ENCODE data around the gene MEGF6. TPM values are rescaled to one million over a fixed set of nuclear protein-coding genes. Genes with fewer than 3 reads are reported as not detected.
"Not testable (repeated sequence)": the region's sequence is repeated elsewhere in the genome, so short reads cannot be mapped to it uniquely, and the experiment has no call there.

The MEGF6 gene
- total and polyA plus RNA-seq, 4 donors: 53.7 to 332 (median 157) TPM

DNA sequence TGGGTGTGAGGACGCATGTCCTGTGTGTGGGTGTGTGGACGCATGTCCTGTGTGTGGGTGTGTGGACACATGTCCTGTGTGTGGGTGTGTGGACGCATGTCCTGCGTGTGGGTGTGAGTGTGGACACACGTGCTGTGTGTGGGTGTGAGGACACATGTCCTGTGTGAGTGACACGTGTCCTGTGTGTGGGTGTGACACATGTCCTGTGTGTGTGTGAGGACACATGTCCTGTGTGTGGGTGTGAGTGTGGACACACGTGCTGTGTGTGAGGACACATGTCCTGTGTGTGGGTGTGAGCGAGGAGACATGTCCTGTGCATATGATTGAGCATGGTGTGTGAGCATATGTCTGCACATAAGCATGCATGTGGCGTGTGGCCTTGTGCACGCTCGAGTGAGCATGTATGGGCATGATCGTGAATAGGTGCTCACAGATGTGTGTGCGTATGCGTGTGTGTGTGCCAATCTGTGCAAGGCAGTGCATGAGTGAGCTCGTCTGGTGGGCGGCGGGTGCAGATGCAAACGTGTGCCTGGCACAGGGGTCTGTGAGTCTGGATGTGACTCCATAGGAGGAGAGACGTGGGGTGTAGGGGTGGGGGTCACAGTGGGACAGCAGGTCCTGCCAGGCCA lies 25.3 kb downstream of the MEGF6 start:
- intact Hi-C loops (cut with DNase I): no loop called here
- no peak for DNase-seq
- WGBS, 2 donors: 90 to 92% methylated on average over 19 of the region's 19 CpGs

DNA sequence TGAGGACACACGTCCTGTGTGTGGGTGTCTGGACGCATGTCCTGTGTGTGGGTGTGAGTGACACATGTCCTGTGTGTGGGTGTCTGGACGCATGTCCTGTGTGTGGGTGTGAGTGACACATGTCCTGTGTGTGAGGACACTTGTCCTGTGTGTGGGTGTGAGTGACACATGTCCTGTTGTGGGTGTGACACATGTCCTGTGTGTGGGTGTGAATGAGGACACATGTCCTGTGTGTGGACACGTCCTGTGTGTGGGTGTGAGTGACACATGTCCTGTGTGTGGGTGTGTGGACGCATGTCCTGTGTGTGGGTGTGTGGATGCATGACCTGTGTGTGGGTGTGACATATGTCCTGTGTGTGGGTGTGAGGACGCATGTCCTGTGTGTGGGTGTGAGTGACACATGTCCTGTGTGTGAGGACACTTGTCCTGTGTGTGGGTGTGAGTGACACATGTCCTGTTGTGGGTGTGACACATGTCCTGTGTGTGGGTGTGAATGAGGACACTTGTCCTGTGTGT lies 25.9 kb downstream of the MEGF6 start:
- WGBS, 2 donors: 70 to 71% methylated on average over 6 of the region's 6 CpGs
- H3K27me3 ChIP-seq (ENCODE audit: control insufficient read depth in 1 of 2, insufficient read depth in 2 of 2, low read length in 1 of 2); H3K27ac ChIP-seq (ENCODE audit: low read depth in 1 of 2, low read length in 2 of 2); H3K4me1 ChIP-seq (ENCODE audit: control insufficient read depth in 1 of 2, insufficient read depth in 2 of 2, low read length in 2 of 2); H3K4me3 ChIP-seq (ENCODE audit: low read length in 2 of 2); H3K9me3 ChIP-seq (ENCODE audit: control insufficient read depth, low read length); ATAC-seq (ENCODE audit: low FRiP score); H3K36me3 ChIP-seq (ENCODE audit: control insufficient read depth in 1 of 2, insufficient read depth in 2 of 2, low read length in 1 of 2); intact Hi-C loops (cut with DNase I); DNase-seq: not testable (repeated sequence)

More for the DNA sequence above, 25.3 kb downstream of the MEGF6 start:
- Histone ChIP-seq H3K4me3 (ENCODE audit: low read length in 2 of 2) (no peak overlapping the region), H3K27me3 (ENCODE audit: control insufficient read depth in 1 of 2, insufficient read depth in 2 of 2, low read length in 1 of 2) (no peaks in the 10 kb centered on the region), H3K9me3 (ENCODE audit: control insufficient read depth, low read length) (no peaks in the 10 kb centered on the region), H3K36me3 (ENCODE audit: control insufficient read depth in 1 of 2, insufficient read depth in 2 of 2, low read length in 1 of 2) (no peaks in the 10 kb centered on the region), H3K4me1 (ENCODE audit: control insufficient read depth in 1 of 2, insufficient read depth in 2 of 2, low read length in 2 of 2) (no peaks in the 10 kb centered on the region), H3K27ac (ENCODE audit: low read depth in 1 of 2, low read length in 2 of 2) (no peak overlapping the region)
- ATAC-seq (ENCODE audit: low FRiP score): no peak

DNA sequence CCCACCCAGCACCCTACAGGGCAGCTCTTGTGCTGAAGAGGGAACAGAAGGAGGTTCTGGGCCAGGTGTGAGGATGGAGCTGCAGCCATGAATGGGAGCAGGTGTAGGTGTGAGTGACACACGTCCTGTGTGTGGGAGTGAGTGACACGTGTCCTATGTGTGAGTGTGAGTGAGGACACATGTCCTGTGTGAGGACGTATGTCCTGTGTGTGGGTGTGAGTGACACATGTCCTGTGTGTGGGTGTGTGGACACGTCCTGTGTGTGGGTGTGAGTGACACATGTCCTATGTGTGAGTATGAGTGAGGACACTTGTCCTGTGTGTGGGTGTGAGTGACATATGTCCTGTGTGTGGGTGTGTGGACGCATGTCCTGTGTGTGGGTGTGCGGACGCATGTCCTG lies 26.4 kb downstream of the MEGF6 start:
- Histone ChIP-seq H3K9me3 (ENCODE audit: control insufficient read depth, low read length) (no peaks in the 10 kb centered on the region), H3K27ac (ENCODE audit: low read depth in 1 of 2, low read length in 2 of 2) (no peak overlapping the region), H3K27me3 (ENCODE audit: control insufficient read depth in 1 of 2, insufficient read depth in 2 of 2, low read length in 1 of 2) (no peaks in the 10 kb centered on the region), H3K4me1 (ENCODE audit: control insufficient read depth in 1 of 2, insufficient read depth in 2 of 2, low read length in 2 of 2) (no peaks in the 10 kb centered on the region), H3K36me3 (ENCODE audit: control insufficient read depth in 1 of 2, insufficient read depth in 2 of 2, low read length in 1 of 2) (no peaks in the 10 kb centered on the region), H3K4me3 (ENCODE audit: low read length in 2 of 2) (no peak overlapping the region)
- WGBS, 2 donors: 88 to 89% methylated on average over 7 of the region's 7 CpGs
- ATAC-seq (ENCODE audit: low FRiP score) (no peak), DNase-seq (no peak)
- intact Hi-C loops (cut with DNase I): no loop called here

DNA sequence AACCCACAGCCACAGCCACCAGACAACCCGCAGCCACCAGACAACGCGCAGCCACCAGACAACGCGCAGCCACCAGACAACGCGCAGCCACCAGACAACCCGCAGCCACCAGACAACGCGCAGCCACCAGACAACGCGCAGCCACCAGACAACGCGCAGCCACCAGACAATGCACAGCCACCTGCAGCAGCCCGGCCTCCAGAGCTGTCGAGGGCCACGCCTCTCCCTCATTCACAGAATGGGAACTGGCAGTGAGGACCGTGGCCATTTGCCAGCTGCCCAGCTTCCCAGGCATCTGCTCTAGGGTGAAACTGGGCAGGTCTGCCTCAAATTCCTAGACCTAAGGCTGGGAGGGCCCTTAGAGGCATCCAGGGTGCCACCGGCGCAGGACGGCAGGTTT lies 27.6 kb downstream of the MEGF6 start:
- DNase-seq; H3K4me1 ChIP-seq (ENCODE audit: control insufficient read depth in 1 of 2, insufficient read depth in 2 of 2, low read length in 2 of 2); H3K9me3 ChIP-seq (ENCODE audit: control insufficient read depth, low read length); H3K27ac ChIP-seq (ENCODE audit: low read depth in 1 of 2, low read length in 2 of 2); H3K27me3 ChIP-seq (ENCODE audit: control insufficient read depth in 1 of 2, insufficient read depth in 2 of 2, low read length in 1 of 2); H3K4me3 ChIP-seq (ENCODE audit: low read length in 2 of 2); ATAC-seq (ENCODE audit: low FRiP score); H3K36me3 ChIP-seq (ENCODE audit: control insufficient read depth in 1 of 2, insufficient read depth in 2 of 2, low read length in 1 of 2); intact Hi-C loops (cut with DNase I): not testable (repeated sequence)
- WGBS, 2 donors: 59 to 68% methylated on average over 18 to 19 of the region's 21 CpGs

DNA sequence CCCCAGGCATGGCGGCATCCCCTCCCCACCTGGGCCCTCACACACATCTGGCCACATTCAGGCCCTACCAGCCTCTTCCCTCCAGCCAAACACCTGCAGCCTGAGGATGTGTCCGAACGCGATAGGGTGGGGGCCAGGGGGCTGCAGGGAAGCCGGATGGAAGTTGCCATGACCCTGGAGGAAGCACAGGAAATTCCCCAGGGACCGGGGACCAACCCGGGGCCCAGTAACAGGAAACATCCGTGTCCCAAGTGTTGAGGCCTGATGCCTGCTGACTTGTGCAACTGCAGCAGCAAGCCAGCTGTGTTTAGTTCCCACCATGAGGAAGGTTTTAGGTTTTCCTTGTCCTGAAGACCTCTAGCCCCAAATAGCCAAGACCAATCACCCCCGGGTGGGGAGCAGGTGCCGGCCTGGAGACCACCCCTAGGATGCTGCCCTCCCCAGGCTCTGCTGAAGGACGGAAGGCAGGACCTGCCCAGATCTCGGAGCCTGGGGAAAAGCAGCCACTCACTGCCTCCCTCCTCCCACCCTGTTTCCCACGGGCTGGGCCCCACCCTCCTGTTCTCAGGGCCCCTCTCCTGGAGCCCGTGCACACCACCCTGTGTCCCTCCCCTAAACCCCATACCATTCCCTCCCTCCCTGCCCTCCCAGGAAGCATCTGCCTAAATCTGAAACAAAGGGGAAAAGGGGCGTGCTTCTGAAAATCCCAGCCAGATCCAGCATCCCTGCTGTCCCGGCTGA lies 29.8 kb downstream of the MEGF6 start:
- no peak overlapping the region for H3K27ac ChIP-seq (ENCODE audit: low read depth in 1 of 2, low read length in 2 of 2)
- DNase-seq: no peak

DNA sequence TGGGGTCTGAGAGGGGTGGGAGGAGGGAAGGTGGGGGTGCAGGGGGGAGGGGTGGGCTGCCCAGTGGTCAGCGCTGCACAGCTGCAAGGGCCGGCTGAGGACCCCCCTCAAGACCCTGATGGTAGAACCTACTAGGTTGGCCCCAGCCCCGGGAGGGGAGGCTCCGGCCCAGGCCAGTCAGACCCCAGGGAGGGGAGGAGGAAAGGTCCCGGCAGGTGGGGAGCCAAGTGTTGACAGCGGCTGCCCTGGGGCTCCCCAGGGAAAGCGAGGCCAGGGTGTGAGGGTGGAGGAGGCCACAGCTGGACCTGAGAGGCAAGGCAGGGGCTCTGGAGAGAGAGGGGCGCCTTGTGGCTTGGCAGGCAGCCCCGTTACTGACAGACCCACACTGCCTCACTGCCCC lies 31.1 kb downstream of the MEGF6 start:
- intact Hi-C loops (cut with DNase I): no loop called here
- 83 to 85% methylated on average over 8 to 9 of the region's 9 CpGs for WGBS, 2 donors

More for the DNA sequence above, 29.8 kb downstream of the MEGF6 start:
- H3K9me3 ChIP-seq (ENCODE audit: control insufficient read depth, low read length): no peaks in the 10 kb centered on the region
- no peaks in the 10 kb centered on the region for H3K4me1 ChIP-seq (ENCODE audit: control insufficient read depth in 1 of 2, insufficient read depth in 2 of 2, low read length in 2 of 2)
- no peak for ATAC-seq (ENCODE audit: low FRiP score)
- H3K36me3 ChIP-seq (ENCODE audit: control insufficient read depth in 1 of 2, insufficient read depth in 2 of 2, low read length in 1 of 2): no peaks in the 10 kb centered on the region
- 61 to 71% methylated on average over 14 to 16 of the region's 16 CpGs for WGBS, 2 donors
- H3K4me3 ChIP-seq (ENCODE audit: low read length in 2 of 2): no peak overlapping the region
- intact Hi-C loops (cut with DNase I): no loop called here
- H3K27me3 ChIP-seq (ENCODE audit: control insufficient read depth in 1 of 2, insufficient read depth in 2 of 2, low read length in 1 of 2): no peaks in the 10 kb centered on the region

DNA sequence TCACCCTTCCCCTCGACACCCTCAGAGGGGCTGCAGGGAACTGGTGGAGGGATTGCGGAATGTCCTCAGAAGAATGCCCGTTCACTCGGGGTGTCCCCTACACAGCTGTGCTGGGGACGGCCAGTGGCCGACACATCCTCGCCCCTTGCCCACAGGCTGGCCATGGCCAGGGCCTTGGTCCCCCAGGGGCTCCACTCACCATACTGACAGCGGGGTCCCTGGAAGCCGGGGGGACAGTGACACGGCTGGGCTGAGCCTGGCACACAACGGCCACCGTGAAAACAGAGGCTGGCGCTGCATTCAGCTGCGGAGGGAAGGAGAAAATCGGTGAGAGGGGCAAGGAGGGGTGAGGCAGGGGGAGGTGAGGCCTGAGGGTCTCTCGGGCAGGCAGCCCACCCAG lies 31.7 kb downstream of the MEGF6 start:
- Histone ChIP-seq H3K36me3 (ENCODE audit: control insufficient read depth in 1 of 2, insufficient read depth in 2 of 2, low read length in 1 of 2) (no peaks in the 10 kb centered on the region), H3K9me3 (ENCODE audit: control insufficient read depth, low read length) (no peaks in the 10 kb centered on the region), H3K27me3 (ENCODE audit: control insufficient read depth in 1 of 2, insufficient read depth in 2 of 2, low read length in 1 of 2) (no peaks in the 10 kb centered on the region), H3K4me1 (ENCODE audit: control insufficient read depth in 1 of 2, insufficient read depth in 2 of 2, low read length in 2 of 2) (no peaks in the 10 kb centered on the region), H3K4me3 (ENCODE audit: low read length in 2 of 2) (no peak overlapping the region), H3K27ac (ENCODE audit: low read depth in 1 of 2, low read length in 2 of 2) (no peak overlapping the region)
- intact Hi-C loops (cut with DNase I): no loop called here
- DNase-seq (no peak), ATAC-seq (ENCODE audit: low FRiP score) (no peak)
- WGBS, 2 donors: 93 to 96% methylated on average over 16 of the region's 16 CpGs

More for the DNA sequence above, 31.1 kb downstream of the MEGF6 start:
- H3K27me3 ChIP-seq (ENCODE audit: control insufficient read depth in 1 of 2, insufficient read depth in 2 of 2, low read length in 1 of 2): no peaks in the 10 kb centered on the region
- H3K9me3 ChIP-seq (ENCODE audit: control insufficient read depth, low read length): no peaks in the 10 kb centered on the region
- H3K36me3 ChIP-seq (ENCODE audit: control insufficient read depth in 1 of 2, insufficient read depth in 2 of 2, low read length in 1 of 2): no peaks in the 10 kb centered on the region
- no peaks in the 10 kb centered on the region for H3K4me1 ChIP-seq (ENCODE audit: control insufficient read depth in 1 of 2, insufficient read depth in 2 of 2, low read length in 2 of 2)
- H3K27ac ChIP-seq (ENCODE audit: low read depth in 1 of 2, low read length in 2 of 2): no peak overlapping the region
- no peak overlapping the region for H3K4me3 ChIP-seq (ENCODE audit: low read length in 2 of 2)
- ATAC-seq (ENCODE audit: low FRiP score): no peak
- no peak for DNase-seq

DNA sequence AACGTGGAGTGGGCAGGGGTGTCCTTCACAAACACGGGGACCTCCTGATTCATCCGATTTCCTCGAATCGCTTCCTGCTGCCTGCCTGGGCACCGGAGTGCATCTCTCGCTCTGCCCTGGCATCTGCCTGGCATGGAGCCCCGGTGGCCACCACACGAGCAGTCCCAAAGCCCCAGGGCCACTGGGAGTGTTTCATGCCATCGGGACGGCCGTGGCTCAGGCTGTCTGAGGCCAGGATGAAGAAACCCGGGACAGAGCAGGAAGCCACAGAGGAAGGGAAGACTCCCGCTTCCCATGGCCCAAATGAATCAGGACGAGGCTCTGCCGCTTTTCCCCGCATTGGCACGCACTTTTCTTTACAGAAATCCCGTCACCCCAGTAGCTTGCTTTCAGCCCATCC lies 32.4 kb downstream of the MEGF6 start:
- ATAC-seq (ENCODE audit: low FRiP score): no peak
- Histone ChIP-seq H3K4me3 (ENCODE audit: low read length in 2 of 2) (no peak overlapping the region), H3K9me3 (ENCODE audit: control insufficient read depth, low read length) (no peaks in the 10 kb centered on the region), H3K4me1 (ENCODE audit: control insufficient read depth in 1 of 2, insufficient read depth in 2 of 2, low read length in 2 of 2) (no peaks in the 10 kb centered on the region), H3K27me3 (ENCODE audit: control insufficient read depth in 1 of 2, insufficient read depth in 2 of 2, low read length in 1 of 2) (no peaks in the 10 kb centered on the region), H3K36me3 (ENCODE audit: control insufficient read depth in 1 of 2, insufficient read depth in 2 of 2, low read length in 1 of 2) (no peaks in the 10 kb centered on the region), H3K27ac (ENCODE audit: low read depth in 1 of 2, low read length in 2 of 2) (no peak overlapping the region)
- no peak for DNase-seq
- intact Hi-C loops (cut with DNase I): no loop called here
- whole genome bisulfite sequencing, 2 donors: 88 to 90% methylated on average over 19 of the region's 19 CpGs

DNA sequence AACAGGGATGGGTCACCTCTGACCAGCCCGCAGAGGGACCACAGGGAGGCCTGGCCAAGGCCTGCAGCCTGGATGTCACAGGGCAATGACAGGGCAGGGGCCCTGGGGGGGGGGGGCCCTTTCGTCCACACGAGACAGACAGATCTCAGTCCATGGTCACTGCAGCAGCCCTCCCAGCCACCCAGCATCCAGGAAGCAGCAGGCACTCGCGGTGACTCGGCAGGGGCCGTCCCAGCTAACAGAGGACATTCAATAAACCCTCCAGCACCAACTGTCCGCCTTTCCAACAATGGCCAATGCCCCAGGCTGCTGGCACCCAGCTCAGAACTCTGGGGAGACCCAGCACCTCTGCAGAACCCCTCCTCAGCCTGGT lies 32.9 kb downstream of the MEGF6 start:
- Histone ChIP-seq H3K27ac (ENCODE audit: low read depth in 1 of 2, low read length in 2 of 2) (no peak overlapping the region), H3K4me3 (ENCODE audit: low read length in 2 of 2) (no peak overlapping the region), H3K9me3 (ENCODE audit: control insufficient read depth, low read length) (no peaks in the 10 kb centered on the region), H3K27me3 (ENCODE audit: control insufficient read depth in 1 of 2, insufficient read depth in 2 of 2, low read length in 1 of 2) (no peaks in the 10 kb centered on the region), H3K36me3 (ENCODE audit: control insufficient read depth in 1 of 2, insufficient read depth in 2 of 2, low read length in 1 of 2) (no peaks in the 10 kb centered on the region), H3K4me1 (ENCODE audit: control insufficient read depth in 1 of 2, insufficient read depth in 2 of 2, low read length in 2 of 2) (no peaks in the 10 kb centered on the region)
- no peak for DNase-seq
- ATAC-seq (ENCODE audit: low FRiP score): no peak
- intact Hi-C loops (cut with DNase I): no loop called here
- WGBS, 2 donors: 54 to 61% methylated on average over 7 to 8 of the region's 8 CpGs
